GM23248 (cell line): ENCODE data around the gene TBC1D1.

Experiments
- EZH2 ChIP-seq: fragments of 200-600 bp; sonication (generic); IDR thresholded peaks from 2 replicates; pipeline ENCODE4 v1.6.1; 2018; ENCODE audit warnings: antibody characterized with exemption, mild to moderate bottlenecking; ENCODE audit not compliant: insufficient read depth, poor library complexity, severe bottlenecking
- EZH2phosphoT487 ChIP-seq: fragments of 200-600 bp; sonication (generic); IDR thresholded peaks from 2 replicates; pipeline ENCODE4 v1.6.1; 2018; ENCODE audit warnings: antibody characterized with exemption, moderate library complexity, mild to moderate bottlenecking, low read depth; ENCODE audit not compliant: insufficient read depth

DNA sequence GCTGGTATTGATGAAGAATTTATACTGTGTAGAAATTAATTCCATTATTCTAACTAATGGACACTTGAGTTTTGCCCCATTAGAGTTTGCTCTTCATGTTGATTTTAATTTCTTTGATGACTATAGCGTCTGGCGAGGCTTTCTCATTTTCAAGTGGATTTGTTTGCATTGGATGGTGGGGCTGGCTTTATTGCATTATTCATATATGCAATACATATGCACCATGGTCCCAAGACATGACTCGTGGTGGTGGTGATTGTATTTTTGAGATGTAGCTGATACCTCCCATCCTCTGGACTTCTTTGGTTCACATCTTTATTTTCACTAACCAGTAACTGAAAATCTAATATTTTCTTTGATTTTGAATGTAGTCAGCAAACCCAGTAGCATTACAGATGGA, 109.1 kb downstream of the TBC1D1 start:
- TF ChIP-seq EZH2 (no peak), EZH2phosphoT487 (no peak)
